WI38 (cell line): ENCODE results near the gene CDA.

ENCODE experiments used
- H3K4me3 ChIP-seq: 2 replicates; pipeline ENCODE4 v1.5.1; 2011; ENCODE audit warnings: low read depth, mild to moderate bottlenecking, control low read depth, low read length
- TF ChIP-seq, protein P1 (sequence below): IDR thresholded peaks from 2 replicates; pipeline ENCODE4 v1.5.1; 2012; ENCODE audit warnings: low read depth, mild to moderate bottlenecking, control low read depth, low read length

The CDA gene

GRCh38 chr1:20618550-20618949, 29.7 kb downstream of the CDA start:
- TF ChIP-seq, protein P1, sequence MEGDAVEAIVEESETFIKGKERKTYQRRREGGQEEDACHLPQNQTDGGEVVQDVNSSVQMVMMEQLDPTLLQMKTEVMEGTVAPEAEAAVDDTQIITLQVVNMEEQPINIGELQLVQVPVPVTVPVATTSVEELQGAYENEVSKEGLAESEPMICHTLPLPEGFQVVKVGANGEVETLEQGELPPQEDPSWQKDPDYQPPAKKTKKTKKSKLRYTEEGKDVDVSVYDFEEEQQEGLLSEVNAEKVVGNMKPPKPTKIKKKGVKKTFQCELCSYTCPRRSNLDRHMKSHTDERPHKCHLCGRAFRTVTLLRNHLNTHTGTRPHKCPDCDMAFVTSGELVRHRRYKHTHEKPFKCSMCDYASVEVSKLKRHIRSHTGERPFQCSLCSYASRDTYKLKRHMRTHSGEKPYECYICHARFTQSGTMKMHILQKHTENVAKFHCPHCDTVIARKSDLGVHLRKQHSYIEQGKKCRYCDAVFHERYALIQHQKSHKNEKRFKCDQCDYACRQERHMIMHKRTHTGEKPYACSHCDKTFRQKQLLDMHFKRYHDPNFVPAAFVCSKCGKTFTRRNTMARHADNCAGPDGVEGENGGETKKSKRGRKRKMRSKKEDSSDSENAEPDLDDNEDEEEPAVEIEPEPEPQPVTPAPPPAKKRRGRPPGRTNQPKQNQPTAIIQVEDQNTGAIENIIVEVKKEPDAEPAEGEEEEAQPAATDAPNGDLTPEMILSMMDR = no peak
- no peak overlapping the region for H3K4me3 ChIP-seq

GRCh38 chr1:20619999-20620398, 31.1 kb downstream of the CDA start:
- TF ChIP-seq, protein P1 = no peak
- no peak overlapping the region for H3K4me3 ChIP-seq

DNA sequence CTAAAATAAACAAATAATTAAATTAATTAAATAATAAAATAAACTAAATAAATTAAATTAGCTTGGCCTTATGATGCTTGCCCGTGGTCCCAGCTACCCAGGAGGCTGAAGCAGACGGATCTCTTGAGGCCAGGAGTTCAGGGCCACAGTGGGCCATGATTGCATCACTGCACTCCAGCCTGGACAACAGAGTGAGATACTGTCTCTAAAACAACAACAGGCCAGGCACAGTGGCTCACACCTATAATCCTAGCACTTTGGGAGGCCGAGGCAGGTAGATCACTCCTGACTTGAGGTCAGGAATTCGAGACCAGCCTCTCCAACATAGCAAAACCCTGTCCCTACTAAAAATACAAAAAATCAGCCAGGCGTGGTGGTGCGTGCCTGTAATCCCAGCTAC, 32.1 kb downstream of the CDA start:
- TF ChIP-seq, protein P1 = no peak
- H3K4me3 ChIP-seq = no peak overlapping the region

DNA sequence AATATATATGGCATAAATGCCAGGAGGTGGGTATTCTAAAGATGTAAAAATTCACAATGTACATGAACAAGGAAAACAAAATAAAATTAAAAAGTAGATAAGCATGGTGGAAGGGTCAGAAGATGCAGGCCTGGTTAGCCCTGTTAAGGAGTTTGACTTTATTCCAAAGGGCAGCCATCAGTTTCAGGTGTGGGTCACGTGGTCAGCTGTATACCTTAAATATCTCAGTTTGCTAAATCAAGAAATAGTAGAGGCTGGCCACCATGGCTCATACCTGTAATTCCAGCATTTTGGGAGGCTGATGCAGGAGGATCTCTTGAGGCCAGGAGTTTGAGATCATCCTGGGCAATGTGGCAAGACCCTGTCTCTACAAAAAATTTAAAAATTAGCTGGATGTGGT, 35.8 kb downstream of the CDA start:
- no peak overlapping the region for H3K4me3 ChIP-seq
- TF ChIP-seq, protein P1 = no peak

DNA sequence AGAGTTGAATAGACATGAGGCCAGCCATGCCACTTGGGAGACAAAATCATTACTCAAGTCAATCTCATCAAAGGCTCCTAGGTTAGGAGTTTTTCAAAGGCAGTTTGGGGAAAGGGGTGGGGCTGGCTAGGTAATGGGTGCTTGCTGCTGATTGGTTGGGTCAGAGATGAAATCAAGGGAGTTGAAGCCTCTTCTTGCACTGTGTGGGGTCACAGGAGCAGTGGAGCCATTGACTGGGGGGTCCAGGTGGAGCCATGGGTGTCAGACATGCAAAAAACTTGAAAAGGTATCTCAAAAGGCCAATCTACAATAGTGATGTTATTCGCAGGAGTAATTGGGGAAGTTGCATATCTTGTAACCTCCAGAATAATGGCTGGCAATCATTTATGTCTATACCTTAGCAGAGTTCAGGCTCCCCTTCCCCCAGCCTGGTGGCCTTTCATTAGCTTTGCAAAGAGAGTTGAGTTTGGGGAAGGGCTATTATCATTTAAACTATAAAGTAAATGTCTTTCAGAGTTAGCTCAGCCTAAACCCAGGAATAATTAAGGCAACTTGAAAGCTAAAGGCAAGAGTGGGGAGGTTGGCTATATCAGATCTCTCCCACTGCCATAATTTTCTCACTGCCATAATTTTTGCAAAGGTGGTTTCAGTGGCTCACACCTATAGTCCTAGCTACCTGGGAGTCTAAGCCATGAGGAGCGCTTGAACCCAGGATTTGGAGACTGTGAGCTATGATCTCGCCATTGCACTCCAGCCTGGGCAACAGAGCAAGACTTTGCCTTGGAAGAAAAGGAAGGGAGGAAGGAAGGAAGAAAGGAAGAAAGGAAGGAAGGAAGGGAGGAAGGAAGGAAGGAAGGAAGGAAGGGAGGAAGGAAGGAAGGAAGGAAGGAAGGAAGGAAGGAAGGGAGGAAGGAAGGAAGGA, 36.5 kb downstream of the CDA start:
- no peak overlapping the region for H3K4me3 ChIP-seq
- TF ChIP-seq, protein P1 = no peak

DNA sequence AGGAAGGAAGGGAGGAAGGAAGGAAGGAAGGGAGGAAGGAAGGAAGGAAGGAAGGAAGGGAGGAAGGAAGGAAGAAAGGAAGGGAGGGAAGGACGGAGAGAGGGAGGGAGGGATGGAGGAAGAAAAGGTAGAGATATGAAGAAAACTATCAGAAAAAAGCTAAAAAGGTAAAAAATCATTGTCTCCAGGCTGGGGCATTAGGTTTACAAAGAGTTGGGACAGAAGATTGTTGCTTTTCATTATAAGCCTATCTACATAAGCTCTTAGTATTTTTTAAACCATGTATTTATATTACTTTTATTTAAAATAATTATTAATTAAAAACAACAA, 37.2 kb downstream of the CDA start:
- TF ChIP-seq, protein P1 = no peak
- H3K4me3 ChIP-seq = no peak overlapping the region

DNA sequence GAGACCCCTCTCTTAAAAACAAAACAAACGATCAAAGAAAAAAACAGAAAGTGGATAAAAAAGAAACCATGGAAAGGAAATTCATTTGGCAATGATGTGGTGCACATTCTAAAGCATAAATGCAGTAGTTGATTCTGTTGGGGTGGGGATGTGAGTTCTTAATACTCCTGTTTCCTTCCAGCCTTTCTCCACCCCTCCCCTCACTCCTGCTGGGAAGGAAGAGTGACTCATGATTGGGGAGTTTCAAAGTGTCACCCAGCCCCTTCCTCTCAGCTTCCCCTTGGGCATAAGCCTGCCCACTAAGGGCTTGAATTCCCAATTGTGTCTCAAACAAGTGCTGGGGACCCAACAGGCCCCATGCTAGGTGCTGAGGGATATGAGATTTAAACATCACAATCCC, 37.6 kb downstream of the CDA start:
- H3K4me3 ChIP-seq = no peak overlapping the region
- TF ChIP-seq, protein P1 = no peak
